SH-SY5Y (cell line): ENCODE data around the gene MAPK11.

Experiments used
- GATA2 ChIP-seq: IDR thresholded peaks from 2 replicates; pipeline ENCODE4 v1.6.1; 2011; ENCODE audit warnings: mild to moderate bottlenecking, low read depth, low read length
- GATA3 ChIP-seq: IDR thresholded peaks from 2 replicates; pipeline ENCODE4 v1.6.1; 2011; ENCODE audit warnings: low read depth, mild to moderate bottlenecking, low read length, moderate library complexity

Gene MAPK11

DNA sequence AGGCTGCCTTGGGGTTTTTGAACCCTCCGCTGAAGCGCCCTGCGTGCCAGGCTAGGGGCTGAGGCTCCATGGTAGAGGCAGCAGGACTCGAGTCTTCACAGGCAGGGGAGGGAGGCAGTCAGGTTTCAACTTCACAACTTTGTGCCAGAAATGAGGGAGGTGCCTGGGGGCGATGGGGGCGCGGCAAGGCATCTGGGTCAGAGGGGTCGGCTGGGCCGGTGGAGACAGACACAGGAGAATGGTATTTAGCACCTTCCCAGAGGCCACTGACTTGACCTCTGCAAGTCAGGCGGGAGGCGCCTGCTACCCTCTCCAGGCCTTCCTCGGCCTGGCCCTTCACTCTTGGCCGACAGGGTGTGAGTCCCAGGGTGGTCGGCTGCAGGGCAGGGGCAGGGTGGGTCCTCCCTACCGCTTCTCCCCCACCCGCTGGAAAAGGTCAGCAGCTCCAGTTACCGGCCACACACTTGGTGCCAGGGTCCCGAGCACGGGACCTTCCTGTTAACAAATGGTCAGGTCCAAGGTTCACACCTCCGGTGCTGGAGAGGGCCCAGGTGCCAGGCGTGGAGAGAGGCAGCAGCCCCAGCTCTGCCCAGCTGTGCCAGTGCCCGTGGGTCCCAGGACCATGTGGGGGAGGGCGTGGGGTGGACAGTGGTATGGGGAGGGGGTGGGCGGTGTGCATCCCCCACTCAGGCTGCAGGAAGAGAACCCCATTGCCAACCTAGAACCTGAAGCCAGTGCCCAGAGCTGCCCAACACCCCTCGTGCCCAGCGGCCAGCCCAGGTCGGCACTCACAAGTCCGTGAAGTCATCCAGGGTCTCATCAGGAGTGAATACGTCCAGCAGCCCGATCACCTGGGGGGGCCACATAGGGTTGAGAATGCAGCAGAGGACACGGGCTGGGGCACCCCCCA is 12.5 kb downstream of the MAPK11 start:
- TF ChIP-seq GATA2 (no peak), GATA3 (no peak)

DNA sequence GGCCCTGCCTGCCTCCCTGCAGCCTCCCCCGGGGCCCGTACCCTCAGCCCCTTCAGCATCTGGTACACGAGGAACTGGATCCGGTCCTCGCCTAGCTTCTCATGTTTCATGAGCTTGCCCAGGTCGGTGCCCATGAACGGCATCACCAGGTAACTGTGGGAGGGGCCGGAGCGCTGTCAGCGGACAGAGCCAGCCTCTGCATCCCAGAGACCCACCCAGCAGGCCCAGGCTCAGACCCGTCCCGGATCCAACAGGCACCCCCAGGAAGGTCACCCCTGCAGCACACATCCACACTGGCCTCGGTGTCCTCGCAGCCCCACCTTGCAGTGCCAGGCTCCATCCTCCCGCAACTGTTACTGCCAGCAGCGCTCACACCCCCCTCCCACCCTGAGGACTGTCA is 13.1 kb downstream of the MAPK11 start:
- no peak for TF ChIP-seq GATA3
- no peak for TF ChIP-seq GATA2

DNA sequence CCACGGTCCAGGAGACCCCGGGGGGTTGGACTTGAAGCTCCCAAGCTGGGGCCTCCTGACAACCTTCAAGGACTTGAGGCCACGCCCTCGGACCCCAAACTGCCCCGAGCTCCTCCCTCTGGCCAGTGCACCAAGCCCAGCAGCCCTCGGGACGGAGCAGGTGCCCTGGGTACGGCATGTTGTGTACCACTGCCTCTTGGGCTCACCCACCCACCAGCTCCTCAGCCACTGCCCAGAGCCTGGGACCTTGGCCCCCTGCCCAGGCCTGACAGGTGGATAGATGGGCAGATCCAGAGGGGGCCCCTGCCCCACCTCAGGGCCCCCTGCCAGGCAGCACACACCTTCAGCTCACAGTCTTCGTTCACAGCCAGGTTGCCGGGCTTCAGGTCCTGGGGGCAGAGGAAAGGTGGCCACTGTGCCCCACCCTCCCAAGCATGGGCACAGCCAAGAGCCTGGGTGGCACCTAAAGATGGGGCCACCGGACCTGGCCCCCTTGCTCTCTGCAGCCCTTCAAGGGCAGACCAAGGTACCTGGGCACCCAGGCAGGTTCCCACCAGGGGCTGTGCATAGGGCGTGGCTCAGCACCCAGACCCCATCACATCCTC is 13.8 kb downstream of the MAPK11 start:
- no peak for TF ChIP-seq GATA3
- no peak for TF ChIP-seq GATA2

DNA sequence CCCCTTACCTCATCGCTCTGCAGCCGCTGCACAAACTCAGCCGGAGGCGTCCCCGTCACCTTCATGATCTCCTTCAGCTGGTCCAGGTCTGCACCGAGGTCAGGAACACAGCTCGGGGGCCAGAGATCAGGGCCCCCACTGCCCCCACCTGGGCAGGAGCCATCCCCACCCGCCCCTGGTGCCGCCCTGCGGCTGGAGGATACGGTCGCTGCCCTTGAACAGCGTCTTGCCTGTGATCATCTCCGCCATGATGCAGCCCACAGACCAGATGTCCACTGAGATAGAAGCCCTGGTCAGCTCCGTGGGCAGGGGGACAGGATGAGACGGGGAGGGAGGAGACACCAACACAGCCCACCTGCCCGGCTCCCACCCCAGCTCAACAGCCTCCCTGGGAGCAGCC is 14.6 kb downstream of the MAPK11 start:
- no peak for TF ChIP-seq GATA2
- no peak for TF ChIP-seq GATA3

DNA sequence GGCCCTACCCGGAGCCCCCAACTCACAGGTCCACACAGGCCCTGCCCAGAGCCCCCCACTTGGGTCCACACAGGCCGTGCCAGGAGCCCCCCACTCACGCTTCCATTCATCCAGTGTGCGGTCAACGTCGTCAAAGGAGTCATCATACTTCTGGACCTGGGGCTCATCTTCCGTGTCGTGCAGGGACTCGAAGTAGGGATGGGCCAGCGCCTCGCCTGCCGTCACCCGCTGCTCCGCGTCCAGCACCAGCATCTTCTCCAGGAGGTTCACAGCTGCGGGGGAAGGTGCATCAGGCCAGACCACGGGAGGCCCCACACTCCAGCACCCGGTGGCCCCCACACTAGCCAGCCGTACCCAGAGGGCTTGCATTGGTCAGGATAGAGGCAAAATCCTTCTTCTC is 15.1 kb downstream of the MAPK11 start:
- no peak for TF ChIP-seq GATA2
- no peak for TF ChIP-seq GATA3

DNA sequence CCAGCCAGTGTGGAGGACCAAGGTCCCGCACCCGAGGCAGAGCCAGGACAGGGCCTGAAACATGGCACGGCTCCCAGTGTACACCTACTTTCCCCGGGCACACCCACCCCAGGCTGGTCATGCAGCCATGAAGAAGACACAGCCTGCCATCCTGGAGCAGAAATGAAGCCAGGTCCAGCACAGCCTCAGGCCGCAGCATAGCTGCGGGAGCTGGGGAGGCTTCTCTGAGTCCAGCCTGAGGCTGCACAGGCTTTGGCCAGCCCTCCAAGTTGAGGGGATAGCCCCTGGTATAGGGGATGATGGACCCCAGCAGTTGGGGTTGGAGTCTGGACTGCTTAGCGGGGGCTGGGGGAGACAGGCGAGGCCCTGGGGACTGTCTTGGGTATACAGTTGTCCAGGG is 16.2 kb downstream of the MAPK11 start:
- TF ChIP-seq GATA2 (no peak), GATA3 (no peak)

DNA sequence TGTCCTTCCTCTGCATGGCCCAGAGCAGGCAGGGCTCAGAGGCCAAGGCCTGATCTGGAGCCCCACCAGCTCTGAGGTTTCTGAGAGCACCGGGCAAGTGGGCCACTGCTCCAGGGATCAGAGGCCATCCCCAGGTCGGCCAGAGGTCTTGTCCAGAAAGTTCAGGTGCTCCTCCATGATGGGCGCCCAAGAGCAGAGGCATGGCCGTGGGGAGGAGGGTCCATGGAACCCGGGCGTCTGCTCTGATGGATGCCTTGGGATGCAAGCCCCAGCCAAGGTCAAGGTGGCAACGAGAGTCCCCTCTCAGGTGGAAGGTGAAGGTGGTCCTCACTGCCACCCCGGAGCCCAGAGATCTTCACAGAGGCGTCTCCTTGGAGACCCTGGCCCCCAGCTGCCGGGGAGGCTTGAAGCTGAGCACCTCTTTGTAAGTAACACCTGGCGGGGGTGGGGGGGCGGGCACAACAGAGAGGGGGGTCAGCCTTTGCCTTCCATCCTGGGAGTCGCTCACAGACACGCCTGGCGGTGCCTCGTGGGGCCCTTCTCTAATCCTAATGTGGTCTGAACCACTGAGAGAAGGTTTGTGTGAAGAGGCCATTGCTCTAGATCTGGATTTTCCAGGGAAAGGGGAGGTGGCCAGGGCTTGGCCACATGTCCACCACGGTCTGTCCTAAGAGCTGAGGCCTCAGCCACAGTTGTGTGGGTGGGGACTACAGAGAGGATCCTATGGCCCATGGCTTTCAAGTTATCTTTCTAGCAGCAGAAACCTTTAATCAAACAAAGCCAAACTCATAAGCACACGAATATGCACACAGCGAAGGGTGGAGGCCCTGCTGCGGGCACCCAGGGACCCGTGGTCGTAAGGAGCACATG is 16.9 kb downstream of the MAPK11 start:
- TF ChIP-seq GATA3 (no peak), GATA2 (no peak)

DNA sequence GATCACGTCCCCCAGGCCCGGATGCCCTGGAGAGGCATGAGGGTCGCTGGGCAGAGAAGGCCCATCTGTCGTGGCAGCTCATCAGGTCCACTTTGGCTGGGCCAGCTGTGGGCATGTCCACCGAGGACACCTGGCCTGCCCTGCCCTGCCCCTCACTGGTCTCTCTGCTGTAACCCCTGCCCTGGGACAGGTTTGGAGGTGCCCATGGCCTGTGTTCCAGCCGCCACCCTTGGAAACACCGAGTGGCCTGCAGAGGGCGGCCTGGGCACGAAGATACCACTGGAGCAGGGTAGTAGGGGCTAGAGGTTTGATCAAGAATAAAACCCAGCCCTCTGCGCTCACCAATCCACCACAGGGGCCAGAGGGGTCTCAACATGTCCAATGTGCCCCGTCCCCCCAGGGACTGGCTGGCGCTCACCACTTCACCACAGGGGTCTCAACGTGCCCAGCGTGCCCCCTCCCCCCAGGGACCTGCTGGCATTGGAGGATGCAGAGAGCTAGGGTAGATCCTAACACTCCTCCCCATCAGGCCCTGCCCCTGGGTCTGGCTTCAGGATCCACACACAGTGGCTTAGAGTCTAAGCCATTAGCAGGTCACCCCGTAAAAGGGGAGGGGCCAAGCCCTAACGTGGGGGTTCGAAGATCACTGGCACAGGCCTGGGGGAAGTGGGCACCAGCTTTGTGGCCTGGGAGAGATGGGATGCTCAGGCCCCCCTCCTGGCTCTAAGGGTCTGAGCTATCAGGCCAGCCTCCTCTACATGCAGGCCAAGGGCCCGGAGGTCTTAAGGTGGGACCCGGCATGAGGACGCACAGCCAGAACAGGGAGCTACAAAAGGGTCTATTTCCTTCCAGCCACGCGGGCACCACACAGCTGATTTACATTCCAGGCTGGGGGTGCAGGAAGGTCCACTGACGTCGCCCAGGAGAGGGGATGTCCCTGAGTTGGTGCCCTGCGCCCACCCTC is 17.8 kb downstream of the MAPK11 start:
- TF ChIP-seq GATA2 (no peak), GATA3 (no peak)

DNA sequence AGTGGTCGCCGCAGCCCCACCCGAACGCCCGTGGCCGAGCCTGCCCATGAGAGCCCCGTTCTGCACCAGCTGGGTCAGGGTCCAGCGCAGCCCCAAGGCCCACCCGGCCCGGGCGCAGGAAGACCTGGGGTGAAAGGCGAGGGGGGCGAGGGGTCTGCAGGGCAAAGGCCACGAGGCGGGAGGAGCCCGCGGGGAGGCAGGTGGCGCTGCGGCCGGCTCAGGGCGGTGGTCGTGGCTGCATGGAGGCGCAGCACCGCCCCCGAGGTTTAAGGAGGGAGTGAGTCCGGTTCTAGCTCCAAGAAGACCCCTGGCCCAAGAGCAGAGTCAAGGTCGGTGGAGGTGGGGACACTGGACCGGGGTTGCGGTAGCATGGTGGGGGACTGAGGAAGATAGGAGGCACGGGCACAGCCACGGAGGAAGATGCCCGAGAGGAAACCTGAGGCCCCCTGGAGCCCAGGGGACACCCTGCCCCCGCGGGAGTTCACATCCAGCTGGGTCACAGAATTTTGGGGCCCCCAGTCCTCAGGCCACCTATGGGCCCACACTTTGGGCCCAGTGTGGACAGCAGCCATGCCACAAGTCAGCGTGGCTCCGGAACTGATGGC is 18.6 kb downstream of the MAPK11 start:
- TF ChIP-seq GATA2 (no peak), GATA3 (no peak)

DNA sequence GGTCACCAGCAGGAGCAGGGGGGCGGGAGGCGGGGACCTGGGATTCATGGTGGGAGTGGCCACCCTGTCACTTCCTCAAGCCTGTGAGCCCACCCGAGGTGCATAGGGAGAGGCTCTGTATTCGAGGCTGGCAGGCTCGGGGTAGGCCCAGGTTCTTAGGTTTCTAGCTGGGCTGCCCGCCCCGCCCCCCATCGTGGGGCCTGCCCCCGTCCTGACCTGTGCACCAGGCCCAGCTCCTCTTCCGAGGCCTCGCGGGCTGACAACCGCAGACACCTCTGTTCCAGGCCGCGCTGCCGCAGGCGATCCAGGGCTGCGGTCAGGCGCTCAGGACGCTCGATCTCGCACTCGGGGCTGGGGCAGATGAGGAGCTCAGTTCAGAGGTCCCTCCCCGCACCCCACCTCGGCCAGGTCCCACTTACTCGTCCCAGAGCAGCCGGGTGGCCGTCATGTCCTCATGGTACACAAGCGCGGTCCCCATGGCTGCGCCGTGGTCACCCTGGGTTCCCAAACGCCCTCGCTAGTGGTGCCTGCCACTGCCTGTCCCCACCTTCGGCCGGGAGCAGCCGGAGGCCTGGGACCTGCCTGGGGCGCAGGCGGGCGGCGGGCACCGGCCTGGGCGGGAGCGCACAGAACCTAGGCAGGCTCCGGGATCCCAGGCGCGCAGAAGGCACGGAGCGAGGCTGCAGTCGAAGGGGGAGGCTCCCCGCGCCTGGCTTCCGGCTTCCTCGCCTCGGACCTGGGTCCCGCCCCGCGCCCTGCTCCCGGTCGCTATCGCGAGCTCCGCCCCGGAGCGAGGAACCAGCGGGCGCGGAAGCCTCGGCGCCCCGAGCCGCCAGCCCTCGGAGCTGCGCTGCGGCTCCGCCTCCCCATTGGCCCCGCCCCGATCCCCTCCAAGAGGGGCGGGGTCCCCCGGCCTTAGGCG is 19.4 kb downstream of the MAPK11 start, which contains the start of gene HDAC10:
Gene HDAC10, minus strand, starts transcription at position 711 of the 922 bp plus-strand sequence. Its CDS starts 233 bp downstream, at position 478.
- TF ChIP-seq GATA3: no peak
- TF ChIP-seq GATA2: no peak

DNA sequence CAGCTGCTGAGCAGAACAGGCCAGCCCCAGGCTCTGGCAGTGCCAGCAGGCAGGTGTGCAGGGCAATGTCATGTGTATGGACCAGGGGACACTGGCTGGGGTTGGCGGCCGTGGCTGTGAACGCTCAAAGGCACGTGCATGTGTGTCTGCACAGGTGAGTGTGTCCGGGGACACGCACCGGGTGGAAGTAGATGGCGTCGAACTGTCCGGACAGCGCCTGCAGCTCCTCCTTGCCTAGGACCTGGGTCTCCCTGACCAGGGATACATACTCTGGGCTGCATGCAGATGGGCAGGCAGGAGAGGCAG is 20.0 kb downstream of the MAPK11 start:
- TF ChIP-seq GATA3 (no peak), GATA2 (no peak)

DNA sequence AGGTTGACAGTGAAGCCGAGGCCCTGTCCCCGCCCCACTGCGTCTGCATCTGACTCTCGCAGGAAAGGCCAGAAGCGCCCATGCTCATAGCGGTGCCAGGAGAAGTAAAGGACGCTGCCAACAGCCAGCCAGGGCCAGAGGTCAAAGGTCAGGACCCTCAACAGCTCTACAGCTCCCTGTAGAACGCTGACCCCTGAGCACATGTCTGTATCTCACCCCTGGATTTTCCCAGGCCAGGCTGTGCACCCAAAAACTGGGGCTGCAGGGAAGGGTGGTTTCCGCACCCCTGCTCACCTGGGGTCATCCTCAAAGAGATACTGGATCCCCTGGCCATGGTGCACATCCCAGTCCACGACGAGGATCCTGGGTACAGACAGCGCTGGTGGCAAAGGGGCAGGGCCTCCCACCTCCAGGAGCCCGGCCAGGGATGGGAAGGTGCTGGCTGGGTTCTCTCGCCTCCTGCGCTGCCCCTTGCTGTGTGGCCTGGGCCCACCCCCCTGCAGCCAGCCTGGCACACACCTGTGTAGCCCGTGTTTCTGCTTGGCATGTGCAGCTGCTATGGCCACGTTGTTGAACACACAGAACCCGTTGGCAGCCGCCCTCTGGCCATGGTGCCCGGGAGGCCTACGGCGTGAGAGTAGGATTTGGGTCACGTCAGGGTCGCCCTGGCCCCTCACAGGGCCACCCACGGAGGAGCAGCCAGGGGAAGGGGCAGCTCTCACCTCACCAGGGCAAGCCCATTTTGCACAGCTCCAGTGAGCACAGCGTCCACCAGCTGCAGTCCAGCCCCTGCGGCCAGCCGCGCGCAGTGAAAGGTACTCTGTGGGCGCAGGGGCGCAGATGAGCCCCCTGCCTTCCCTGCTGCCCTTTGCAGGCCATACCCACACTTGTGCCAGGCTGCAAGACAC is 20.6 kb downstream of the MAPK11 start:
- TF ChIP-seq GATA3 (no peak), GATA2 (no peak)
